SK-N-SH (cell line): Measurements from ENCODE around the gene SULT2B1. TPM values are rescaled to one million over a fixed set of nuclear protein-coding genes. Genes with fewer than 3 reads are reported as not detected.

Source experiments
- CTCF ChIA-PET: fragments of 300-600, 350-600 bp; formaldehyde crosslinking; extraction: SDS; loops from one replicate; lab custom pipeline; 2021; lab: Yijun Ruan, JAX
- POLR2A ChIA-PET: fragments of 350-600 bp; sonication (Branson Sonifier 250); formaldehyde crosslinking; extraction: SDS; loops from one replicate; lab custom pipeline; 2020; ENCODE audit warnings: antibody characterized with exemption, inconsistent platforms; lab: Yijun Ruan, JAX
- DNase-seq: peaks from one replicate; pipeline ENCODE4 v3.0.0; 2012
- H2AFZ ChIP-seq: fragments of 200-600 bp; sonication (generic); 2 replicates; pipeline ENCODE4 v1.8.1; 2016; ENCODE audit warnings: antibody characterized with exemption, mild to moderate bottlenecking, low read depth
- H3F3A ChIP-seq: fragments of 200-600 bp; sonication (generic); replicated peaks from 2 replicates; pipeline ENCODE3; 2016; ENCODE audit warnings: antibody characterized with exemption, mild to moderate bottlenecking; ENCODE audit not compliant: insufficient read depth
- H3K27ac ChIP-seq, 2 experiments: fragments of 200-500 bp in 1 of 2; fragments of 200-600 bp in 1 of 2; sonication (Bioruptor generic) in 1 of 2; sonication (generic), shearing (Covaris generic) in 1 of 2; 2 replicates each; pipeline versions ENCODE4 v1.5.1 to v1.6.1; 2014 to 2016; ENCODE audit warnings: low read depth in 2 of 2, inconsistent platforms in 1 of 2, low read length in 1 of 2, mild to moderate bottlenecking in 1 of 2, mixed read lengths in 1 of 2
- H3K27me3 ChIP-seq: fragments of 200-600 bp; sonication (generic), shearing (Covaris generic); 2 replicates; pipeline ENCODE4 v1.6.1; 2016; ENCODE audit warnings: mixed run types; ENCODE audit not compliant: insufficient read depth
- H3K36me3 ChIP-seq, 2 experiments: fragments of 200-500 bp in 1 of 2; fragments of 200-600 bp in 1 of 2; sonication (Bioruptor generic) in 1 of 2; sonication (generic) in 1 of 2; replicated peaks in 1 of 2; 2 replicates each; pipeline versions ENCODE3 to v1.5.1; 2014 to 2016; ENCODE audit warnings: low read length in 1 of 2, mild to moderate bottlenecking in 1 of 2; ENCODE audit not compliant: insufficient read depth in 2 of 2, control insufficient read depth in 1 of 2
- H3K4me1 ChIP-seq, 2 experiments: fragments of 200-500 bp in 1 of 2; fragments of 200-600 bp in 1 of 2; sonication (Bioruptor generic) in 1 of 2; sonication (generic), shearing (Covaris generic) in 1 of 2; 2 replicates each; pipeline versions ENCODE4 v1.5.1 to v1.6.1; 2014 to 2016; ENCODE audit warnings: low read depth in 1 of 2, low read length in 1 of 2, mixed run types in 1 of 2; ENCODE audit not compliant: insufficient read depth in 2 of 2, control insufficient read depth in 1 of 2
- H3K4me2 ChIP-seq: fragments of 200-600 bp; sonication (generic), shearing (Covaris generic); 2 replicates; pipeline ENCODE4 v1.6.1; 2017; ENCODE audit warnings: mixed run types
- H3K4me3 ChIP-seq, 2 experiments: fragments of 200-500 bp in 1 of 2; fragments of 200-600 bp in 1 of 2; sonication (Bioruptor generic) in 1 of 2; sonication (generic), shearing (Covaris generic) in 1 of 2; 2 replicates each; pipeline versions ENCODE4 v1.5.1 to v1.8.1; 2014 to 2016; ENCODE audit warnings: low read depth in 2 of 2, inconsistent platforms in 1 of 2, low read length in 1 of 2, mild to moderate bottlenecking in 1 of 2, mixed read lengths in 1 of 2, moderate library complexity in 1 of 2
- H3K79me2 ChIP-seq: fragments of 200-600 bp; sonication (generic); 2 replicates; pipeline ENCODE4 v1.8.1; 2017; ENCODE audit warnings: mild to moderate bottlenecking; ENCODE audit not compliant: insufficient read depth
- H3K9ac ChIP-seq: fragments of 200-600 bp; sonication (generic); 2 replicates; pipeline ENCODE4 v1.6.1; 2017; ENCODE audit warnings: mixed run types
- H3K9me2 ChIP-seq: fragments of 200-600 bp; sonication (generic); 2 replicates; pipeline ENCODE4 v1.6.1; 2017; ENCODE audit warnings: mixed run types
- H3K9me3 ChIP-seq: fragments of 200-600 bp; sonication (generic); 2 replicates; pipeline ENCODE4 v1.6.1; 2017; ENCODE audit warnings: mixed run types, mild to moderate bottlenecking, moderate library complexity
- H4K20me1 ChIP-seq: fragments of 200-600 bp; sonication (generic); 2 replicates; pipeline ENCODE4 v1.6.1; 2017; ENCODE audit warnings: mild to moderate bottlenecking, mixed run types; ENCODE audit not compliant: insufficient read depth
- CHD2 ChIP-seq: fragments of 150-350 bp; IDR thresholded peaks from 2 replicates; pipeline ENCODE4 v1.6.1; 2018; ENCODE audit warnings: low read length; ENCODE audit not compliant: partially characterized antibody
- FOSL2 ChIP-seq: IDR thresholded peaks from 2 replicates; pipeline ENCODE4 v1.4.0; 2012; ENCODE audit warnings: low read depth, mild to moderate bottlenecking, moderate library complexity, borderline replicate concordance
- FOXM1 ChIP-seq: IDR thresholded peaks from 2 replicates; pipeline ENCODE4 v1.4.0; 2012; ENCODE audit warnings: low read depth, mild to moderate bottlenecking
- GATA2 ChIP-seq: sonication (generic); formaldehyde crosslinking; IDR thresholded peaks from 2 replicates; pipeline ENCODE4 v1.5.0; 2020; ENCODE audit warnings: mild to moderate bottlenecking, missing genetic modification reagents
- IRF3 ChIP-seq: fragments of 150-350 bp; IDR thresholded peaks from 2 replicates; pipeline ENCODE4 v1.6.1; 2016; ENCODE audit warnings: mild to moderate bottlenecking, low read depth, low read length
- MXI1 ChIP-seq: IDR thresholded peaks from 2 replicates; pipeline ENCODE4 v1.6.1; 2012; ENCODE audit warnings: mild to moderate bottlenecking, low read depth, low read length, improper control_type of control experiment
- RXRA ChIP-seq: IDR thresholded peaks from 2 replicates; pipeline ENCODE4 v1.4.0; 2012; ENCODE audit warnings: low read depth, mild to moderate bottlenecking, borderline replicate concordance
- SIN3A ChIP-seq: IDR thresholded peaks from 2 replicates; pipeline ENCODE4 v1.6.1; 2012; ENCODE audit warnings: low read depth, mild to moderate bottlenecking, low read length, moderate library complexity, borderline replicate concordance
- SMC3 ChIP-seq: IDR thresholded peaks from 2 replicates; pipeline ENCODE4 v1.6.1; 2012; ENCODE audit warnings: low read depth, low read length, improper control_type of control experiment
- TAF1 ChIP-seq: IDR thresholded peaks from 2 replicates; pipeline ENCODE4 v1.6.1; 2012; ENCODE audit warnings: low read depth, mild to moderate bottlenecking, low read length, moderate library complexity, borderline replicate concordance
- TCF12 ChIP-seq: IDR thresholded peaks from 2 replicates; pipeline ENCODE4 v1.4.0; 2012
- TEAD4 ChIP-seq: IDR thresholded peaks from 2 replicates; pipeline ENCODE4 v1.4.0; 2012; ENCODE audit warnings: mild to moderate bottlenecking, borderline replicate concordance; ENCODE audit not compliant: insufficient read depth
- WGBS: methylation state at CpG from one replicate; pipeline ENCODE4 v1.1.6; 2017; ENCODE audit warnings: low lambda C conversion rate; 5-methylcytosine and 5-hydroxymethylcytosine counted together
- polyA plus RNA-seq, 3 experiments: library from polyadenylated mRNA; depleted of rRNA; stranded (reverse); fragments of >200 nt; gene quantifications; 2 replicates each; pipeline ENCODE4 v1.2.3, GENCODE V29; 2012
- TF ChIP-seq, protein P1 (sequence below): IDR thresholded peaks from 2 replicates; pipeline ENCODE4; 2012
- TF ChIP-seq, protein P2 (sequence below): fragments of 150-350 bp; IDR thresholded peaks from 2 replicates; pipeline ENCODE4 v1.6.1; 2017; ENCODE audit warnings: antibody characterized with exemption, low read length, low read depth, borderline replicate concordance

The SULT2B1 gene
- polyA plus RNA-seq, 1 of the 3 experiments (the other 2 are of a cell fraction) = 0.92 TPM

DNA sequence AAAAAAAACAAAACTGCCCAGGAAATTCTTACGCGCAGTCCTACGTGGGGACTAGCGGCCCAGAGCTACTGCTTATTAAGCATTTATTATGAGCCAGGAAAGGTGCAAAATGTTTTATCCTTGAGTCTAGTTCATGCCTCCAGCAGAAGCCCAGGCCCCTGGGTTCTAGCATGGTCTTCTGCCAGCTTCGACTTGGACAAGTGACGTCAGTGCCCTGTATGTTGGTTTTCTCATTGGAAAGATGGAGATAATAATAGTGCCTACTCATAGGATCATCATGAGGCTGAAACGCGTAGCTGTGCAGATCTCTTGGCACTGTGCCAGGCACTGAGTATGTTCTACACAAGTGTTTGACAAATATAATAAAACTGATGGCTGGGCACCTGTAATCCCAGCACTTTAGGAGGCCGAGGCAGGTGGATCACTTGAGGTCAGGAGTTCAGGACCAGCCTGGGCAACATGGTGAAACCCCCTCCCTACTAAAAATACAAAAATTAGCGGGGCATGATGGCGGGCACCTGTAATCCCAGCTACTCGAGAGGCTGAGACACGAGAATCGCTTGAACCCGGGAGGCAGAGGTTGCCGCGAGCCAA is 12.4 kb upstream of the SULT2B1 start (continued):
- TF ChIP-seq IRF3 (no peak), MXI1 (0 out of 2 replicates have a peak, but pooled peaks have one; percentile 20), TEAD4 (no peak), FOXM1 (no peak), SMC3 (no peak)
- TF ChIP-seq, protein P1, sequence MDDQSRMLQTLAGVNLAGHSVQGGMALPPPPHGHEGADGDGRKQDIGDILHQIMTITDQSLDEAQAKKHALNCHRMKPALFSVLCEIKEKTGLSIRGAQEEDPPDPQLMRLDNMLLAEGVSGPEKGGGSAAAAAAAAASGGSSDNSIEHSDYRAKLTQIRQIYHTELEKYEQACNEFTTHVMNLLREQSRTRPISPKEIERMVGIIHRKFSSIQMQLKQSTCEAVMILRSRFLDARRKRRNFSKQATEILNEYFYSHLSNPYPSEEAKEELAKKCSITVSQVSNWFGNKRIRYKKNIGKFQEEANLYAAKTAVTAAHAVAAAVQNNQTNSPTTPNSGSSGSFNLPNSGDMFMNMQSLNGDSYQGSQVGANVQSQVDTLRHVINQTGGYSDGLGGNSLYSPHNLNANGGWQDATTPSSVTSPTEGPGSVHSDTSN = no peak

DNA sequence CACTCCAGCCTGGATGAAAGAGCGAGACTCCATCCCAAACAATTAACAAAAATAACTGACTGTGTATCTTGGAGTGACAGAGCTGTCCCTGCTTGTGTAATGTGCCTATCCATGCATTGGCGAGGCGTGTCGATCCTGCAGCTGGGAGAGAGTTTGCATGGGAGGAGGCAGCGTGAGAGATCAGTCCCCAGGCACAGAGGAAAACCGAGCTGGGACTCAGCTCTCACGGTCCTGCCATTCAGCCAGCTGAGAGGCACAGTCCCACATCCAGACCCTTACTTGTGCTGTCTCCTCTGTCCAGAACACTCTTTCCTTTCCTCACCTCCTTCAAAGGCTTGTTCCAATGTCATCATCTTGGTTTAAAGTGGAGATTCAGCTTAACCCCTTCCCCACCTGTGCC is 11.9 kb upstream of the SULT2B1 start:
- 100% methylated on average over 1 of the region's 7 CpGs for WGBS
- H3F3A ChIP-seq = no peaks in the 10 kb centered on the region
- no peak overlapping the region for H3K4me2 ChIP-seq
- TF ChIP-seq TAF1 (no peak), MXI1 (no peak), TEAD4 (no peak), RXRA (no peak), FOSL2 (no peak), CHD2 (no peak), GATA2 (CRISPR knock-in tag) (no peak), TCF12 (no peak), SIN3A (no peak)
- TF ChIP-seq, protein P2, sequence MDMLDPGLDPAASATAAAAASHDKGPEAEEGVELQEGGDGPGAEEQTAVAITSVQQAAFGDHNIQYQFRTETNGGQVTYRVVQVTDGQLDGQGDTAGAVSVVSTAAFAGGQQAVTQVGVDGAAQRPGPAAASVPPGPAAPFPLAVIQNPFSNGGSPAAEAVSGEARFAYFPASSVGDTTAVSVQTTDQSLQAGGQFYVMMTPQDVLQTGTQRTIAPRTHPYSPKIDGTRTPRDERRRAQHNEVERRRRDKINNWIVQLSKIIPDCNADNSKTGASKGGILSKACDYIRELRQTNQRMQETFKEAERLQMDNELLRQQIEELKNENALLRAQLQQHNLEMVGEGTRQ = no peak
- H2AFZ ChIP-seq = no peak overlapping the region
- POLR2A ChIA-PET = interaction anchor here (0.6 kb wide), 2 partner anchors 10 to 79 kb away, joined by 3 read pairs; partner anchors contain the start of gene SPHK2
- no peaks in the 10 kb centered on the region for H3K27me3 ChIP-seq
- no peak overlapping the region for H3K4me3 ChIP-seq
- no peak for DNase-seq
- H4K20me1 ChIP-seq = no peaks in the 10 kb centered on the region
- no peaks in the 10 kb centered on the region for H3K79me2 ChIP-seq
- H3K9ac ChIP-seq = no peak overlapping the region
- CTCF ChIA-PET = interaction anchor here (0.7 to 2.2 kb wide), 7 partner anchors 16 to 249 kb away, joined by 3 to 9 read pairs (median 4); no protein-coding TSS in a partner anchor
- no peaks in the 10 kb centered on the region for H3K9me2 ChIP-seq
- peaks cover 0 to 2% of the 10 kb centered on the region in 2 experiments; a peak in 1 of 4 replicates for H3K4me1 ChIP-seq
- H3K27ac ChIP-seq = no peak overlapping the region
- H3K36me3 ChIP-seq = no peaks in the 10 kb centered on the region
- no peaks in the 10 kb centered on the region for H3K9me3 ChIP-seq
